NCI-H524 (cell line): ENCODE measurements around the gene ALDH1B1.

Experiments
- DNase-seq, 2 experiments: peaks; one replicate each; lab custom pipeline; 2025; lab: John Stamatoyannopoulos, UW

Gene ALDH1B1

DNA sequence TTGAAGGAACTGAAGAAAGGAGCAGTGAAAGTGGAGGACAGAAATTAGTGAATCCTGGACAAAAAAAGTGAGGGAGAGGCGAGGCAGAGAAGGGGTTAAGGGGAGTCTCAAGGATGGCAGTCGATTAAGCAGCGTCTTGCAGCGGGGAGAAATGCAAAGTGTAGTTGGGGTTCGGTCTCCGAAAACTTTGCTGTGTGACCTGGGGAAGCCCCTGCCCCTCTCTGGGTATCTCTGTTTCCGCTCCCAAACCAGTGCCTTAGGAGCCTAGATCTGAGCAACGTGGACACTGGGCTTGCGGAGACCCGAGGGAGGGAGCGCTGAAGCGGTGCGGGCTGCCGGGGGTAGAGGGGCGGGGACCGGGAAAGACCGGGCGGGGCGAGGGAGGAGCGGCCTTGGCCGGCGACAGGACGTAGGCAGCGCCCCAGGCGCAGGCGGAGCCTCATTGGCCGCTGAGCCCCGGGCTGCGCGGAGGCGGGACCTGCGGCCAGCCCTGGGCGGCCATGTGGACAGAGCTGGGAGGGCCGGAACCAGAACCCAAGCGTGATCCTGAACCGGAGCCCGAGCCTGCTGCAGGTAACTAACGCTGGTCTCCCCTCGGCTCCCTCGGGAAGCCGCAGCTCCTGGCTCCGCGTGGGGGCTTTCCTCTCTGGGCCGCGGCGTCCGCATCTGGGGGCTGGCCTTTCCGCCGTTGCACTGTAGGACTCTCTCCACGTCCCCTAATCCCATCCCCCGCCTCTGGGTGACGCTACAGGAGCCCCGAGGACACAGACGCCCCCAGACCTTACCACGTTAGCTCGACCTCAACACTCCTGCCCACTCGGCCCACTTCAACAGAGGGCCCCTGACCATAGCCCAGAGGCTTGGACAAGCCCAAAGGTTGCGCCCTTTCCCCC lies at the start of gene ALDH1B1:
TSS of gene ALDH1B1 (plus strand) at position 468 of the 893 bp plus-strand sequence. CDS start 3,047 bp downstream, outside the sequence.
- DNase-seq = peak; percentile 65 to 79

DNA sequence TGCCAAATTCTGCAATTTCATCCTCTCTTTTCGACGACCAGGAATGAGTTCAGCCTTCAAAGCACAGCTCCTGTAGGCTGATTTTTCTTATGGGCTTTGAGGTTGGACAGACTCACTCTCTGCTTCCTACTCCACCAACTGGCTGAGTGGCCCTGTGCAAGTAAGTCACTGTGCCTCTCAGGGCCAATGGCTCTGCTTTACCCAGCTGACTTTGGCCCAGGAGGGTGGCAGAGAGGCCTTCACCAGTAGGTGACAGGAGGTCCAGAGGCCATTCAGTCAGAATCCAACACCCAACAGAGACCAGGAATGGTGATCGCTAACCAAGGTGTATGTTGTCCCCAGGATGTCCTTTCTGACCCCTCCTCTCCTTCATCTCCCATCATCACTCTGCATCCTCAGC lies 49.5 kb upstream of the ALDH1B1 start:
- no peak for DNase-seq

DNA sequence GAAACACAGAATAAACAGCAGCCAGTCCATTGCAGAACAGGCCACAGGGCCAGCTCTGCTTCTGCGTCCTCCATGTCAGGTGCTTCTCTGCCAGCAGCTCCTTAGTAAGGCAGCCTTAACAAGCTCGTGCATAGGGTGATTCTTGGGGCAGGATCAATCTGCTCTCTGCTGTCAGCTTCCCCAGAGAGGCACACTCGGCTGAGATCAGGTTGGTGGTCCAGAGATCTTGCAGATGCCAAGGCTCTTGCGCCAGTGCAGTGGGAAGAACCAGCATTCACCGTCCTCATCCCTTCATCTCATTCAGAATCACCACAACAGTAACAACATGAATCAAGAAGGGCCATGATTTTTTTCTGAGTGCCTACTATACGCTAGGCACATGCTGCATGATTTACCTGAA lies 49.0 kb upstream of the ALDH1B1 start:
- DNase-seq = no peak

DNA sequence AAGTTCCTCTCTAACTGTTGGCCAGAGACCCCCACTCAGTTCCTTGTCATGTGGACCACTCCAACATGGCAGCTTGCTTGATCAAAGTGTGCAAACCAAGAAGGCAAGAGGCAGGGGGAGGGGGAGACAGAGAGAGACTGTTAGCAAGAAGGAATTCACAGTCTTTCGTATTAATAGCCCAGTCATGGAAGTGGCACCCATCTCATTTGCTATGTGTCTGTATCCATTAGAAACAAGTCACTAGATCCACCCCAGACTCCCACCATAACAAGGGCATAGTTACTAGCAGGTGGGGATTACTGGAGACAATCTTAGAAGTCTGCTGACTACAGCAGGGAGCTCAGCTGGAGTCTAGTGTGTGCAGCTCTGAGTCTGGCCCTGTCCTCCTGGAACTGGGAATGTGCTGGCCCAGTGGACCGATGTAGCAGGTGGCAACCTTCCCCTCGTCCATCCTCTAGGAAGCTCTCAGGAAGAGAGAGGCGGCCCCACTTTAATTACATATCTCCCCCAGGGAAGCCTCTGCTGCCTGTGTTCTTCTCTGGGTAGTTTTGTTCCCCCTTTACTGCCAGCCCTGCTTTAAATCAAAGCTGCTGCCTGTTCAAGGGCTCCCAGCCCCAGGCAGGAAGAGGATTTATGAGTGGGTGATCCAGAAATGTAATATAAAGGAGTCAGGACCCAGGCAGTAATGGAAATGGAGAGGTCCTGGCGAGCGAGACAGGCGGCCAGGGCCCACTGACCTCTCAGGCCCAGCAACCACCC lies 47.8 kb upstream of the ALDH1B1 start:
- DNase-seq = no peak

DNA sequence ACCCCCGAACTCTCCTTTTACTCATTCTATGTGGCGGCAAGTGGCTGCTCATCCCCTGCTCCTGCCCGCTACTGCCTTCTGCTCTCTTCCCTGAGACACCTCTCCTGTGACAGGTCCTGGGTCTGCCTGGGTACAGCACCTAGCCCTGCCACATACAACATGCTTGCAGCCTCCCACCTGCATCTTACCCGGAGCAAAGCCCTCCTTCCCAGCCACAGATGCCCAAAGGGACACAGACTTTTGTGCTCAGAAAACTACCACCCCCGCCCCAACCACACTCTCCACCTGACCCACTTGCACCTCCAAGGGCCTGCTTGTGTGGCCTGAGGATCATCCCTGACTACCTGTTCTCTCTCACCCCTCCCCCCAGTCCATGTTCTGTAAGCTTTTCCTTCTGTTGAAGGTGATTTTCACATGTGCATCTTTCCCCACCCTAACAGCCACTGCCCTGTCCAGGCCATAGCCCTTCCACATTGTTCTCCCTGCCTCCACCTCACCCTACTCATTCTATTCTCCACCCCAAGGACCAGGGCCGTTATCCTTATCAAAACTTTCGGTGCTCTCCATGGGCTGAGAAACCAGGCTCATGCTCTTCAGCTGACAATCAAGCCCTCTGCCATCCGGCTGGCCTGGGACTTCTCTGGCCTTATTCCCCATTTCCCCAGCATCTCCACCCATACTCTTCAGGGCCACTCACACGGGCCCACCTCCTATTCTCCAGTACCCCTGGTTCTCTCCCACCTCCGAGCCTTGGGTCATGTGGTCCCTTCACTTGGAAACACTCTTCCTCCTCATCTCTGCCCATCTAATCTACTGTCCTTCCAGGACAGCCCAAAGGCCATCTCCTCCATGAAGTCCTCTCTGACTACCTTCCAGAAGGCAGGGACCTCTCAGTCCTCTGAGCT lies 46.4 kb upstream of the ALDH1B1 start:
- DNase-seq = no peak

DNA sequence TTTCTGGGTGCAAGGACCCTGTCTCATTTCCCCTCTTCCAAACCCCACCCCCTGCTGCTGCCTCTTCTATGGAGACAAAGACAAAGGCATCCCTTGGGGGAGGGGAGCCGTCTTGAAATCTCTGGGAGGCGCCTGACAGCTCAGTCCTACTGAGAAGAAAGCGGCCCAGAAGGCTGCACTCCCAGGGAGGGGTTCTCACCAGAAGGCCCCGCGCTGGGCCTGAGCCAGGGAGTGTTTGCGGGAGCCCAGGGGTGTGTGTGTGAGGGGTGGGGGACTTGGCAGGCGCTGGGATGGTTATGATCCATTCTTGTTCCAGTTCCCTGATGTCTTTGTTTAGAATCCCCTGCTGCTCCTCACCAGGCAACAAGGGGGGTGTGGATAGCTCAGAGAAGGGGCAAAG lies 45.7 kb upstream of the ALDH1B1 start:
- no peak for DNase-seq

DNA sequence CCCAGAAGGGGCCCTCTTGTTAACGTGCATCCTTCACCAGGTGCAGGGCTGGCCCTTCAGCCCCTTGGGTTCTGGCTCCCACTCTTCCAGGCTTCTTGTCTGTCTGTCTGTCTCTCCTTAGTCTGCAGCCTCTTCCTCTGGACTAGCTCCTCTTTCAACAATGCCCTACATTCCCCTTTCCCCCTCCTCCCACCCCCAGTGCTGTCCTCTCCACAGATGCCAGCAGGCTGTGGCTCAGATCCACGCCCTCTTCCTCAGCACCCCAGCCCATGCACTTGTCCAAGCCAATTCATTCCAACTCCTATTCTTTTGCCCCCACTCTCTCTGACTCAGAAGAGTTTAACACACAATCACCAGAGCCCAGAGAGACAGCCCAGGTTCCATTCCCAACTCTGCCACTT lies 45.2 kb upstream of the ALDH1B1 start:
- no peak for DNase-seq

GRCh38 chr9:38347946-38348345 lies 44.6 kb upstream of the ALDH1B1 start:
- DNase-seq = no peak

GRCh38 chr9:38350529-38350928 lies 42.0 kb upstream of the ALDH1B1 start:
- DNase-seq = no peak

GRCh38 chr9:38352530-38353328 lies 39.8 kb upstream of the ALDH1B1 start:
- DNase-seq = no peak

GRCh38 chr9:38355115-38355514 lies 37.4 kb upstream of the ALDH1B1 start:
- DNase-seq = peak in 1 of 2 experiments; percentile 34

DNA sequence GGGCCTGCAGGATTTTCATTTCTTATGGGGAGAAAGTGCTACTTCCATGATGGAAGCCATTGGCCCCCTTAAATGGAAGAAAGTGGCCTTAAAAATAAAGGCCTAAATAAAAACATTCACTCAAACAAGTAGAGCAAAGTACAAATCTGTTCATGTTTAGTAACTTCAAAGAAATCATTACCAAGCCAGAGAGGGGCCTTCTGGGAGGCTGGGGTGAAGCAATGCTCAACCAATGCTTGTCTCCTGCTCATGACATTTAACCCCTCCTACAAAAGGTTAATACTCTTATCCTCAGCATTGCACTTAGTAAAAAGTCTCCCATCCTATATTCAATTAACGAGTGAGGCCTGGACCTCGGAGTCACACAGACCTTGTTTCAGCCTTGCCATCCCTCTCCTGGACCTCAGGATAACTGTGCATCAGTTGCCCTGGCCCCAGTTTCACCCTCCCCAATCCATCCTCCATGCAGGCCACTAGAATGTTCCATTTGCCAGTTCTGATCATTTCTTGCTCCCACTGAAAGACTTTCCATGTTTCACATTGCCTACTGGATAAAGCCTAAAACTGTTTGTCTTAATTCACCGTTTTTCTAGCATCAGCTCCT lies 36.9 kb upstream of the ALDH1B1 start:
- DNase-seq = no peak

DNA sequence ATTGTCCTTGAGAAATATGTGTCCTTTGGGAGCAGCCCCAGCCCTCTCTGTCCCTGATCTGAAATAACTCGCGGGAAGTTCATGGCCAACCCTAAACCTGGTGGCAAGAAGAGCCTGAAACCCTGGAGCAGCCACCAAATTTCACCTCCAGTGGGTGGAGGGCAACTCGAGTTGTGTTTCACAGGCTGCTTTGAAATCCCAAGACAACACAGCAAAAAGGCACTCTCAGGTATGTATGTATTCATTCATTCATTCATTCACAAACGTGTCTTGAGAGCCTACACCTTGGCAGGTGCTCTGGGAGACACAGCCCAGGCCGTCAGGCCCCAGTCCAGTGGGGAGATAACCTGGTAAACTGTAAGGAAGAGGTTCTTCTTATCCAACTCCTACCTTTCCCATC lies 35.7 kb upstream of the ALDH1B1 start:
- no peak for DNase-seq

DNA sequence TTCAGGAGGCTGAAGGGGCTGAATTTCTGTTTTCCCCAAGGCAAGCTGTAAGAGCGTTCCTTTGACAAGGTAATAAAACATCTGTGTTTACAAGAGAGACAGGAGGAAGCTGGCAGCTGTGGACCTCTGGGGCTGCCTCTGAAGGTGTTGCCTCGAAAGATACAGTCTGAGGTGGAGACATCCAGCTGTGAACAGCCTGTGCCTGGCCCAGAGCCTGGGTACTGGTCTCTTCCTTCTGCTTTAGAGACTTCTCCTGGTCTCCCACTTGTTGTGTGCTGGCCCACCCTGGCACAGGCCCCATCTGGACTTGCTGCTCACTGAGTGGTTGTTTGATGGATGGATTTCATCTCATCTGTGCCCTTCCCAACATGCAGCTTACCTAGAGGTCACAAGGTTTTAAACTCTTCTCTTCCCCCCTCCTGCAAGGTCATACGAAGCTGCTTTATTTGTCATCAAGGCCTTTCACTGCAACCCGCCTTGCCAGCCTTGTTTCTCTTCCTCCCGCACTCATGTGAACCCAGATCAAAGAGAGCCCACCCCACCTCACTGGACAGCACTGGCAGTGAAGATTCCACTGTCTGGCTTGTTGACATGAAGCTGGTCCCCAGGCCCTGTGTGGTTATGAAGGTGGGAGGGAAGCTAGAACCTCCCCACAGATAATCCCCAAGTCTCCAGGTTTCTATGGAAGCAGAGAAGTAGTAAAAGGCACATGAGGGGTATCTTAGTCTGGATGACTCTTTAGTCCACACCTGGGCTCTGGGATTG lies 35.0 kb upstream of the ALDH1B1 start:
- DNase-seq = no peak

DNA sequence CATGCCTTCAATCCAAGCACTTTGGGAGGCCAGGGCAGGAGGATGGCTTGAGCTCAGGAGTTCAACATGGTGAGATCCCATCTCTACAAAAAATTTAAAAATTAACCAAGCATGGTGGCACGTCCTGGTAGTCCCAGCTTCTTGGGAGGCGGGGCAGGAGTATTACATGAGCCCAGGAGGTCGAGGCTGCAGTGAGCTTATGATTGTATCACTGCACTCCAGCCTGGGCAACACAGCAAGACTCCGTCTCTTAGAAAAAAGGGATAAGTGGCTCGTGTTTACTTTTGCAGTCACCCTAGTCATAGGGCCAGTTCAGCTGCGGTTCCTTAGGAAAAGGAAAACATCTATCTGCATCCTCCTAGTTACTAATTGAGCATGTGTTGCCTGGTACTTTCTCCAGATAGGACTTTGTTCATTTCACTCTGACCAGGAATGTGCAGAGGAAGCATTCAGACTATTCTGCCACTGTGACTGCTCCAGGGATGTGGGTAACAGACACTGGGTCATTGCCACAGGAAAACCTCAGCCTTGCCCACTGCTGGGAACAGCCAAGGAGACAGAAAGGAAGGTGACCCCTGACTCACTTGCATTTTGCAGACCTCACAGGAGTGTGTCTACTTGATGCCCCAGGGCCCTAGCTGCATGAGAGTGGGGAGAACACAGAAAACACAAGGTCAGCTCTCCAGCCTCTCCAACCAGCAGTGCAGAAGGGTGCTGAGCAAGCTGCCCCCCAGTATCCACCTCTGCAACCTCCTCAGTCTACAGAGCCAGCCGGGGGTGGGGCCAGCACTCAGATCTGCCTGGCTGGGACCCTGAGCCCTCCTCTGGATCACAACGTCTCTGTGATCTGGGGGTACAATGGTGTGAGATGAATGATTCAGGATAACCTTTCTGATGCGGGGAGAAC lies 33.9 kb upstream of the ALDH1B1 start:
- no peak for DNase-seq

- no peak for DNase-seq
These were observed 33.2 kb upstream of the ALDH1B1 start for GRCh38 chr9:38359297-38359653.

DNA sequence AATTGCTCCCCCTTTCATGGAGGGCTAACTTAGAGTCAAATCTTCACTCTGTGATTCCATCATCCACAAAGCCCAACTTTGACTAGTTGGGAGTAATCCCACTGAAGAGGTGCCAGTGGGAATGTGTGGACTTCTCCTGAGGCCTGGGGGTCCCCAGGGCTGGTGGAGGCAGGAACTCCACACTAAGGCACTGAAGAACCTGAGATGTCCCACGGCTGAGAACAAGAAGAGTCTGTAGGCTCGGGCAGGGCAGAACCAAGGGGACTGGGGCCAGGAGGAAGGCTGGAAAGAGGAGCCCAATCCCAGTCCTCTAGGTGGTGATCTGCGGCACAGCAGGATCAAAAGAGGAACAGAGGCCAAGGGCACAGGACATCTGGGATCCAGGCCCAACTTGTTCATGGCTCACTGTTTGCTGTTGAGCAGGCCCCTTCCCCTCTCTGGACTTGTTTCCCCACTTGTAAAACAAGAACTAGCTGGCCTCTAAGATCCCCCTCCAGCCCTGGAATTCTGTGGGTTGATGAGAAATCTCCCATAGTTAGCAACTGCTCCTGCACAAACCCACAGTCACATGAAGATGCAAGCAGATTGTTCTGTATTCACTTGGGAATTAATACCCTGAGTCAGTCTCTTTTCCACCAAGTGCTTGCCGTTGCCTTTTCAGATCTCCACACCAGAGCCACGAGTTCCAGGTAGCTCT lies 32.7 kb upstream of the ALDH1B1 start:
- no peak for DNase-seq

- DNase-seq = peak; percentile 37 to 73
These were observed 31.5 kb upstream of the ALDH1B1 start for GRCh38 chr9:38360839-38361472.
